Measurements from ENCODE around the gene HTR3B. TPM values are rescaled to one million over a fixed set of nuclear protein-coding genes. Genes with fewer than 3 reads are reported as not detected.
"Not testable (repeated sequence)": the region's sequence is repeated elsewhere in the genome, so short reads cannot be mapped to it uniquely, and the experiment has no call there.

Gene HTR3B
- total RNA-seq, 1 donor from 2014 or later = not detected

- DNase-seq (ENCODE audit: low read depth, low spot score) = no peak
Observed at GRCh38 chr11:113942256-113942655, 37.7 kb downstream of the HTR3B start.

- DNase-seq (ENCODE audit: low read depth, low spot score) = not testable (repeated sequence)
Observed at GRCh38 chr11:113946162-113946561, 41.6 kb downstream of the HTR3B start.

DNA sequence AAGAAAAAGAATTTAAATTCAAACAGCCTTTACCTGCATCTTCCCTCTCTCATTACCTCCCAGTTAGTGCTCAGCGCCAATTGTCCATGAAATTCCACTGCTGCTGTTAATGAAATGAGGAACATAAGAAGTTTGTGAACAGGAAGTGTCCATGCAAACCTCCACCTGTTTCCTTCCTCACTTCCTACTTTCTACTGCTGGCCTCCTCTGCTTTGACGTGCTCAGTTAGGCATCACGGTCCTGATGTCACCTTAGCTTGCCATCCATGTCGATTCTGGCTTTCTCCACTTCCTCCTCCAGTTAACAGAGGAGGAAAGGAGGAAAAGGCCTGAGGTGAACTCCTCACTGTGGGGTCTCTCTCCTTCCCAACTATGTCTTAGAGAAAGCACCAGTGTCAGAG is 43.4 kb downstream of the HTR3B start:
- no peak for DNase-seq (ENCODE audit: low read depth, low spot score)

GRCh38 chr11:113949891-113950290 is 45.3 kb downstream of the HTR3B start:
- DNase-seq (ENCODE audit: low read depth, low spot score) = no peak

GRCh38 chr11:113951537-113951936 is 46.9 kb downstream of the HTR3B start:
- no peak for DNase-seq (ENCODE audit: low read depth, low spot score)

DNA sequence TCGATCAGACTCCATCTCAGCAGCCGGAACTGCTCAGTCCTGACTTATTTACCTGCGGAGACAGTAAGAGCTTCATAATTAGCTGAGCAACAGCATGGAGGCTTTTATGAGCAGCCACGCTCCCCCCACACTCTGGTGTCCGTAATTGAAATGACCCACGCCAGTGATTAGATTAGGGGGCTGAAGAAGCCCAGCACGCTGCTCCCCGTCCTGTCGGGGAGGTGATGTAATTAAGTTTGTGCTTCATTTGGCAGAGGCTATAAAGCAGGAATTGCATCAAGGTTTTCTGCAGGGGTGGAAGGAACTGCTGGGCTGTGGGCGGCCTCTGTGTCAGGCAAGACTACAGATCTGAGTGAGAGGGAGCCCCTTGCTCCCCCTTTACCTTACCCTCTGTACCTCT is 47.5 kb downstream of the HTR3B start:
- no peak for DNase-seq (ENCODE audit: low read depth, low spot score)

GRCh38 chr11:113952588-113952987 is 48.0 kb downstream of the HTR3B start:
- DNase-seq (ENCODE audit: low read depth, low spot score) = no peak

GRCh38 chr11:113954235-113954634 is 49.6 kb downstream of the HTR3B start:
- DNase-seq (ENCODE audit: low read depth, low spot score) = no peak

- DNase-seq (ENCODE audit: low read depth, low spot score) = no peak
Observed at GRCh38 chr11:113956986-113957385, 52.4 kb downstream of the HTR3B start.

GRCh38 chr11:113960702-113961330 is 56.2 kb downstream of the HTR3B start:
- DNase-seq (ENCODE audit: low read depth, low spot score) = no peak

GRCh38 chr11:113967361-113967760 is 62.8 kb downstream of the HTR3B start:
- DNase-seq (ENCODE audit: low read depth, low spot score) = no peak

DNA sequence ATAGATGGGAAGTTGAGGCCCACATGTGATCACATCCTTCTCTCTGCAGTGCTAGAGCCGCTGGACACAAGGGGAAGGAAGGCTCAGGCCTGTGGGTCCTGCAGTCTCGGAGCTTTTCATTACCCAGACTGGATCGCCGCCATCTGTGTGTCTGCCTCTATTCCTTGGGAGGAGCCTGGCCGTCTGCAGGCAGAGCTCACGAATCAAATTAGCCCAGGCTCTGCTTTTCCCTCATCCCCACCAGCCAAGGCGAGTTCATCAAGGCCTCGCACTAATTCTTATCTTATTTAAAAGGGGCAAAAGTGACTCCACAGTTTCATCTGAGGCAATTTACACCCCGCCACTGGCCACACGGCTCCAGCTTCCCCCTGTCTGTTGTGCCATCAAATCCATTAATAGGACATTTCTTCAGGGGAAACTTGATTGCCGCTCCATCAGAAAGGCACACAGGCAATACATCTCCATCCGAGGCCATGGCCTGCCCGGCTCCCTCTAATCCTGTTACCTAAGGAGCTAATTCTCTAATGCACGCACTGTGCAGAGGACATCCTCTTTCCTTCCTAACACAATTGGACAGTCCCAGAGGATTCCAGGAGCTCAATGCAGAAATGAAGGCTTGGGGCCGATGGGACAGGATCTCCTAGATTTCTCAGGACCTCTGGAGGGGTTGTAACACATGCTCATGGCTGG is 67.1 kb downstream of the HTR3B start:
- DNase-seq (ENCODE audit: low read depth, low spot score) = no peak

GRCh38 chr11:113974741-113975470 is 70.3 kb downstream of the HTR3B start, which contains the start of gene HTR3A:
TSS of gene HTR3A (plus strand) at chr11:113975108. CDS start at chr11:113975326, 218 bp downstream.
- DNase-seq (ENCODE audit: low read depth, low spot score) = no peak

DNA sequence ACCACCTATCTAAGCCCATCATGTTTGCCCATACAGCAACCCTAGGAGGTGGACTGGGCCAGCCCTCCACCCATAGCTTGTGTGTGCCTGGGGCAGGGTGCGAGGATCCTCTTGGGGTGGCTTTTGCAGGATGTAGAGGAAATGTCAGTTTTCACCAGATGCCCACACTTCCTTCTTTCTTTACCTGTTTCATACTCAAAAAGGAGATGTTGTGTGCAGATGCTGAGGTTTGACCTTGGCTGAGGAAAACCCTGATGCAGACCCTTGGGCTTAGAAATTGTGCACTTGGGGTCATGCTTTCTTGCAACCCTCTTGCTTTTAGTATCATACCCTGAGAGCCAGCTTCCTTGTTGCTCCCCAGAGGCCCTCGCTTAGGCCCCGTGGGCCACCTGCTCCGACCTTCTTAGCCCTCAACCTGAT is 72.5 kb downstream of the HTR3B start:
- DNase-seq (ENCODE audit: low read depth, low spot score) = no peak

GRCh38 chr11:113977701-113978100 is 73.1 kb downstream of the HTR3B start:
- no peak for DNase-seq (ENCODE audit: low read depth, low spot score)

DNA sequence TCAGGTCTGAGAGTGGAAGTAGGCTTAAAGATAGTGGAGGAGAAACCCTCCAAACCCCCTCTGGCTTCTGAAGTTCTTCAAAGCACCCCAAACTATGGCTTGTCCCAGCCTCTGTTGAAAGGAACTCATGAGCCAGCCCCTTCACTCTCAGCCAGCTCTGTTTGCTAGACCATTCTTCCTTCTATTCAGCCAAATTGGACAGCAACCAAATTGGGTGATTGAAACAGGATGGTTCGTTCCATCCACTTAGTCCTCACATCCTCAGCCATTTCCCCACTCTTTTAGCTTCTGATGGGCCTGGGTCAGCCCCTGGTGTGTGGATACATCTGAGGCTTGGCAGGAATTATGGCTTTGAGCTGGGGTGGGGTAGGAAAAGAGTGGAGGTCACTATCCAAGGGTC is 74.8 kb downstream of the HTR3B start:
- DNase-seq (ENCODE audit: low read depth, low spot score) = no peak

DNA sequence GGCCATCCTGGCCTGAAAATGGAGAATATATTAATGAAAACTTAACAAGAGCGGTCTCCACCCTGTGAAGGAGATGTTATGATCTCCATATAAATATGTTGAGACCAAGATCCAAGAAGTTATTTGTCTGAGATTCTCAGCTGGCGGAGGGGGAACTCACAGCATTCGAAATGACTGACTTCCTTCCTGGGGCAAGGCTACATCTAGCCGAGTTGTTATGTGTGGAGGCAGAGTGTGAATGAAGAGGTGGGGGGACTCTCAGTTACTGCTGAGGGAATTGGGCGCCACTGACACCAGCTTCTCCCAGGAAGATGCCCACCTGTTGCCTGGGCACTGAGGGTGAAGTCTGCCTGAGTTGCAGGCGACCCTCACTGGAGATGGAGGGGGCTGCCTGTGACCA is 76.2 kb downstream of the HTR3B start:
- no peak for DNase-seq (ENCODE audit: low read depth, low spot score)

- DNase-seq (ENCODE audit: low read depth, low spot score) = no peak
Observed at GRCh38 chr11:113982306-113982705, 77.7 kb downstream of the HTR3B start.

DNA sequence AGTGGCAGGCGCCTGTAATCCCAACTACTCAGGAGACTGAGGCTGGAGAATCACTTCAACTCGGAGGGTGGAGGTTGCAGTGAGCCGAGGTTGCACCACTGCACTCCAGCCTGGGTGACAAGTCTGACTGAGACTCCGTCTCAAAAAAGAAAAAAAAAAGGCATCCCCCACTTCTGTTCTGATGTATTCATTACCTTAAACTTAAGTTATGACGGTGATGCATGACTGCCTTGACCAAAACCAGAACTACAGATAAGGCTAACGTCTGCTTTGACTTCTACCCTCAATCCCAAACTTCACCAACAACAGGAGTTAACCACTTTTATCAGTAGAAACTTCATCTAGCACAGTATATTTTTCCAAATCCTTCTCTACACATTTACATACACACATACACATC is 80.2 kb downstream of the HTR3B start:
- DNase-seq (ENCODE audit: low read depth, low spot score) = no peak

- no peak for DNase-seq (ENCODE audit: low read depth, low spot score)
Observed at GRCh38 chr11:113985906-113986305, 81.3 kb downstream of the HTR3B start.

DNA sequence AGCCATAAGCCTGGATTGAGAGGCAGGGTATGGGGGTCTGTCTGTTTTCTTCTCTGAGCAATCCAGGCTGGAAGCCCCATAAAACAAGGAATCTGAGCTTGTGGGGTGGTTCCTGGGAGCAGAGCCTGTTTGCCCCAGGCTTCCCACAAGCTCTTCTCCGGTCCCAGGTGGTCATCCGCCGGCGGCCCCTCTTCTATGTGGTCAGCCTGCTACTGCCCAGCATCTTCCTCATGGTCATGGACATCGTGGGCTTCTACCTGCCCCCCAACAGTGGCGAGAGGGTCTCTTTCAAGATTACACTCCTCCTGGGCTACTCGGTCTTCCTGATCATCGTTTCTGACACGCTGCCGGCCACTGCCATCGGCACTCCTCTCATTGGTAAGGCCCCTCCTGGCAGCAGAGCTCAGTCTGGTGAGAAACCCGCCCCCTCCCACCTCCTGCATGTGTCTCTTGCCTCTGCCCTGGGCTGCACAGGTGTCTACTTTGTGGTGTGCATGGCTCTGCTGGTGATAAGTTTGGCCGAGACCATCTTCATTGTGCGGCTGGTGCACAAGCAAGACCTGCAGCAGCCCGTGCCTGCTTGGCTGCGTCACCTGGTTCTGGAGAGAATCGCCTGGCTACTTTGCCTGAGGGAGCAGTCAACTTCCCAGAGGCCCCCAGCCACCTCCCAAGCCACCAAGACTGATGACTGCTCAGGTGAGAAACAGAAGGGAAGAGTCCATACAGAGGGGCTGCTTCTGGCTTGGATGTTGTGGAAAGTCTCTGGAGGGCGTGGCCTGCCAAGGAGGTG is 82.0 kb downstream of the HTR3B start:
- DNase-seq (ENCODE audit: low read depth, low spot score) = no peak

DNA sequence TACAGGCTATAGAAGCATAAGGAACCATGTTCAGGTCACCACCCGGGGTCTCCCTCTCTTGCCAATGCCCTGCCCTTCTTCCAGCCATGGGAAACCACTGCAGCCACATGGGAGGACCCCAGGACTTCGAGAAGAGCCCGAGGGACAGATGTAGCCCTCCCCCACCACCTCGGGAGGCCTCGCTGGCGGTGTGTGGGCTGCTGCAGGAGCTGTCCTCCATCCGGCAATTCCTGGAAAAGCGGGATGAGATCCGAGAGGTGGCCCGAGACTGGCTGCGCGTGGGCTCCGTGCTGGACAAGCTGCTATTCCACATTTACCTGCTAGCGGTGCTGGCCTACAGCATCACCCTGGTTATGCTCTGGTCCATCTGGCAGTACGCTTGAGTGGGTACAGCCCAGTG is 84.8 kb downstream of the HTR3B start:
- DNase-seq (ENCODE audit: low read depth, low spot score) = no peak

Measured in pulmonary artery endothelial cell (primary cell).